ENCODE results near the gene CDHR2. TPM values are rescaled to one million over a fixed set of nuclear protein-coding genes. Genes with fewer than 3 reads are reported as not detected.

The CDHR2 gene
- total RNA-seq, 1 donor = not detected

DNA sequence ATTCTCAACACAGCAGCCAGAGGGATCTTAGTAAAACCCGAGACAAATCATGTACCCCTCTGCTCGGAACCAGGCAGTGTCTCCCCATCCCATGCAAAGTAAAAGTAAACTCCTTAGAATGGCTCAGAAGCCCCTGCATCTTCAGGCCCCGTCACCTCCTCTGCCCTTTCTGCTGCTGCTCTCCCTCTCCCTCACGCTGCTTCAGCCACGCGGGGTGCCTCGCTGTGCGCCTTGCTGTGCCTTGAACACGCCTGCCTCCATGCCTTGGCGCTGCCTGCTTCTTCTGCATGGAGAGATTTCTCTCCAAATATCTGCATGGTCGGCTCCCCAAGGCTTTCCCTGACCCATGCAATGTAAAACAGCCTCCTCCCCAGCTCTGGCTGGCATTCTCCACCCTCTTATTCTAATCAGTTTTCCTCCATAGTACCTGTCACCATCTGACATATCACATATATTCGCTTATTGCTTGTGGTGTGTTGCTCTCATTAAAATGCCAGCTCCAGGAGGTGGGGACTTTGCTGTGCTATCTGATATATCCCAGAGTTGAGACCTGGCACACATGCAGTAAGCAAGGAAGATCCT is 52.9 kb downstream of the CDHR2 start:
- no peak for DNase-seq (ENCODE audit: low read depth)
- TF ChIP-seq CTCF (IDR thresholded peaks at IDR 0.05; ENCODE audit: insufficient read depth, low read depth, low read length) = no peak
- H3K4me3 ChIP-seq (ENCODE audit: low read depth, low read length) = no peak overlapping the region

DNA sequence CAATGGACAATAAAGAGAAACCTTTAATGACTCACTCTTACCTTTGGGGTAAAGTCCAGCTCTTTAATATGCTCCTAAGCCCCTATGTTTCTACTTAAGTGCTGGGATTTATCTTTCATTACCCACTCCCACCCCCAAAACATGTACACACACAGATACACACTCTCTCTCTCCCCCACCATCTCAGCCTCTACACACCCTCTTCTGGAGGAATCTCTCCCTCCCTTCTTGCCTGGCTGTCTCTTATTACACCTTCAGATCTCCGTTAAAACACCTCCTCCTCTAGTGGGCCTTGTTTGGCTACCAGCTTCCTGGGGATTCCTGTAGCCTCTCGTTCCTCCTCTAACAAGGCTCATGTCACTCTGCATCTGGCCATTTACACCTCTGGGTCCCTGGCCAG is 53.9 kb downstream of the CDHR2 start:
- no peak for DNase-seq (ENCODE audit: low read depth)
- TF ChIP-seq CTCF (IDR thresholded peaks at IDR 0.05; ENCODE audit: insufficient read depth, low read depth, low read length) = no peak
- H3K4me3 ChIP-seq (ENCODE audit: low read depth, low read length) = no peak overlapping the region

DNA sequence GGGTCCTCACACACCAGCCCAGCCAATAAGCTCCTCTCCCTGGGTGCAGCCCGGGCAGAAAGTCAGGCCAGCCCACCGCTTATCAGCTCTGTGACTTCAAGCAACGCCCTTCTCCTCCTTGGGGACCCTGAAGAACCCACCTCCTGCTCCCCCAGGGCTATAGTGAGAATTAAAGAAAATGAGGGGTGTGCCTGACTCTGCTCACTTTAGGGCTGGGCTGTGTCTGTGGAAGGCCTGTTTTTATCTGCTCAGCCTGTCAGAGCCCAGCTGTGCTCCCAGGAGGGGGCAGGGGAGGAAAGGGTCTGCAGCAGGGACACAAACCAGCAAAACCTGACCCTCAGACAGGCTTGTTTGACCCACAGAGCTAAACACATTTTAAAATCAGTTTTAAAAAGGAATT is 56.9 kb downstream of the CDHR2 start:
- TF ChIP-seq CTCF (IDR thresholded peaks at IDR 0.05; ENCODE audit: insufficient read depth, low read depth, low read length) = no peak
- H3K4me3 ChIP-seq (ENCODE audit: low read depth, low read length) = no peak overlapping the region
- no peak for DNase-seq (ENCODE audit: low read depth)

- no peak overlapping the region for H3K4me3 ChIP-seq (ENCODE audit: low read depth, low read length)
- no peak for TF ChIP-seq CTCF (IDR thresholded peaks at IDR 0.05; ENCODE audit: insufficient read depth, low read depth, low read length)
- DNase-seq (ENCODE audit: low read depth) = no peak
Measured at GRCh38 chr5:176606875-176607274, 57.7 kb downstream of the CDHR2 start.

DNA sequence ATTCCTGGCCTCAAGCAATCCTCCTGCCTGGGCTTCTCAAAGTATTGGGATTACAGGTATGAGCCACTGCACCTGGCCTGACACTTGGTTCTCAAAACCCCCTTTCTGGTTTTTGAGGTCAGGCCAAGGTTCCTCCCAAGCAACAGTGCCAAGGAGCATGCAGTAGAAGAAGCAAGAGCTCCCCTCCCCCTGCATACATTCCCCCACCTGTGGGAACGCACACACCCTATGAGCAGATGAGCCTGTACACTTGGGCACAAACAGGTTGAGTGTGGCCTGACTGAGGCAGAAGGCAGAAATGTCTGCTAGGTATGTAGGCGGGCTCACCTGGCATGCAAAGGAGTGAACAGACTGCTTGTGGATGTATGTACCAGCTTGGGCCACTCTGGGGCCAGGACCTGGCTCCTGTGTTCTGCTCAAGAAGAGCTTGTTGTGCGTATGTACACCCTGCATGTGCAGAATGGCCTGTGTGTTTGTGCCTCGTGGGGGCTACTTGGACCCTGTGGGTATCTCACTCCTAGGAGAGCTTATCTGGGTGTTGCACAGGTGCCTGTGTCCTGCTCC is 59.1 kb downstream of the CDHR2 start:
- no peak for TF ChIP-seq CTCF (IDR thresholded peaks at IDR 0.05; ENCODE audit: insufficient read depth, low read depth, low read length)
- no peak overlapping the region for H3K4me3 ChIP-seq (ENCODE audit: low read depth, low read length)
- no peak for DNase-seq (ENCODE audit: low read depth)

DNA sequence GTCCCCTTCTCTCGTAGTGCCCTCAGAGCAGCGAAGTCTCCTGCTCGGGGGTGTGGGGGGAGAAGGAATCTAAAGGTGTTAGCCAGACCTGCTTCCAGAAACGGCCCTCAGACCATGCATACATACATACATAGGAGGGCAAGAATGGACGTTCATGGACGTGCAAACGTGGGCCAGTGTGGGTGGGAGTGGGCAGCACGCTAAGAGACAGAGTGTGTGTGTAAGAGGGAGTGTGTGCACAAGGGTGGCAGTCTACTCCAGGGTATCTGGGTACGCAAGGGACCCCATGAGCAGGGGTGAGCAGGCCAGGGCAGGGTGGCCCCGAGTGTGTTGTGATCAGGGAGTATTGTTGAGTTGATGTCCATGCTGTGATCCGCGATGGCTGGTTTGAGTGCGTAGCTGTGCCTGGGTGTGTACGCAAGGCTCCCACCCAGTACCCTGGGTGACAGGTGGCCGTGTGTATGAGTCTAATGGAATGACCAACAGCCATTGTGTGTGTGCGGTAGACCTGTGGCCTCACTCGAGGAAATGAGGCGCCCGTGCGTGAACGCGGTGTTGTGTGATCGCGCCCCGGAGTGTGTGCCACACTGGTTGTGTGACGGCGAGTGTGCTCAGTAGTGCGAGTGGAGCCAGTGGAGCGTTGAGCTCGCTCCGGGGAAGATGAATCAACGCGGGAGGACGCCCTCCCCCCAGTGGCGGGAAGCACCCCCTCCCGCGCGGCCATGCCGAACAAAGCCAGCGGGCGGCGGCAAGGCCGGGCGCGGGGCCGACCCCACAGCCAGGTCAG is 60.0 kb downstream of the CDHR2 start:
- H3K4me3 ChIP-seq (ENCODE audit: low read depth, low read length) = peak overlapping the region; percentile 70
- DNase-seq (ENCODE audit: low read depth) = no peak
- no peak for TF ChIP-seq CTCF (IDR thresholded peaks at IDR 0.05; ENCODE audit: insufficient read depth, low read depth, low read length)
